ENCODE data around the gene CABLES1. TPM values are rescaled to one million over a fixed set of nuclear protein-coding genes. Genes with fewer than 3 reads are reported as not detected.
A peak's percentile ranks its signal among the peaks of the same experiment; 100 is the strongest.

CABLES1 gene
- polyA plus RNA-seq, 1 experiment: 5.4 TPM

GRCh38 chr18:23114171-23114881 lies 21.0 kb upstream of the CABLES1 start:
- Histone ChIP-seq H3K36me3 (ENCODE audit: control insufficient read depth, insufficient read depth, low read length) (no peaks in the 10 kb centered on the region), H3K27me3 (ENCODE audit: control insufficient read depth, insufficient read depth, low read length) (no peaks in the 10 kb centered on the region), H3K4me3 (ENCODE audit: low read depth, low read length) (no peak overlapping the region)
- ChIA-PET CTCF (interaction anchor here (0.6 to 0.8 kb wide), 2 partner anchors 16 to 50 kb away, joined by 3 to 4 read pairs; no protein-coding TSS in a partner anchor), POLR2A (no interaction called here)
- no peak for DNase-seq (ENCODE audit: low read depth)
- no peak for TF ChIP-seq CTCF (IDR thresholded peaks at IDR 0.05; ENCODE audit: insufficient read depth, low read depth, low read length)

- ChIA-PET CTCF (no interaction called here), POLR2A (no interaction called here)
- H3K36me3 ChIP-seq (ENCODE audit: control insufficient read depth, insufficient read depth, low read length): no peaks in the 10 kb centered on the region
- no peaks in the 10 kb centered on the region for H3K27me3 ChIP-seq (ENCODE audit: control insufficient read depth, insufficient read depth, low read length)
- no peak overlapping the region for H3K4me3 ChIP-seq (ENCODE audit: low read depth, low read length)
- DNase-seq (ENCODE audit: low read depth): no peak
- no peak for TF ChIP-seq CTCF (IDR thresholded peaks at IDR 0.05; ENCODE audit: insufficient read depth, low read depth, low read length)
These were observed 20.4 kb upstream of the CABLES1 start for GRCh38 chr18:23114911-23115310.

- TF ChIP-seq CTCF (IDR thresholded peaks at IDR 0.05; ENCODE audit: insufficient read depth, low read depth, low read length): no peak
- no peak overlapping the region for H3K4me3 ChIP-seq (ENCODE audit: low read depth, low read length)
- no peaks in the 10 kb centered on the region for H3K27me3 ChIP-seq (ENCODE audit: control insufficient read depth, insufficient read depth, low read length)
- POLR2A ChIA-PET: interaction anchor here (0.6 kb wide), 1 partner anchor 27 kb away, joined by 3 read pairs; no protein-coding TSS in a partner anchor
- no peaks in the 10 kb centered on the region for H3K36me3 ChIP-seq (ENCODE audit: control insufficient read depth, insufficient read depth, low read length)
- CTCF ChIA-PET: no interaction called here
- DNase-seq (ENCODE audit: low read depth): peak; percentile 95
These were observed 19.6 kb upstream of the CABLES1 start for GRCh38 chr18:23115683-23116096.

- DNase-seq (ENCODE audit: low read depth): no peak
- ChIA-PET POLR2A (no interaction called here), CTCF (interaction anchor here (0.8 to 1.3 kb wide), 3 partner anchors 10 to 291 kb away, joined by 3 to 5 read pairs (median 3); no protein-coding TSS in a partner anchor)
- Histone ChIP-seq H3K4me3 (ENCODE audit: low read depth, low read length) (no peak overlapping the region), H3K27me3 (ENCODE audit: control insufficient read depth, insufficient read depth, low read length) (no peaks in the 10 kb centered on the region), H3K36me3 (ENCODE audit: control insufficient read depth, insufficient read depth, low read length) (no peaks in the 10 kb centered on the region)
- TF ChIP-seq CTCF (IDR thresholded peaks at IDR 0.05; ENCODE audit: insufficient read depth, low read depth, low read length): no peak
These were observed 14.2 kb upstream of the CABLES1 start for GRCh38 chr18:23121133-23121532.

- POLR2A ChIA-PET: no interaction called here
- H3K4me3 ChIP-seq (ENCODE audit: low read depth, low read length): no peak overlapping the region
- no peak for TF ChIP-seq CTCF (IDR thresholded peaks at IDR 0.05; ENCODE audit: insufficient read depth, low read depth, low read length)
- CTCF ChIA-PET: interaction anchor here (2.0 kb wide), 1 partner anchor 9 kb away, joined by 5 read pairs; no protein-coding TSS in a partner anchor
- no peaks in the 10 kb centered on the region for H3K27me3 ChIP-seq (ENCODE audit: control insufficient read depth, insufficient read depth, low read length)
- no peak for DNase-seq (ENCODE audit: low read depth)
- no peaks in the 10 kb centered on the region for H3K36me3 ChIP-seq (ENCODE audit: control insufficient read depth, insufficient read depth, low read length)
These were observed 12.7 kb upstream of the CABLES1 start for GRCh38 chr18:23122334-23123229.
